IPS-18c (cell line): ENCODE measurements around the gene KRT20.

ENCODE experiments used
- H3K4me3 ChIP-seq: 2 replicates; pipeline ENCODE4 v1.7.0; 2013; ENCODE audit warnings: low read depth, mild to moderate bottlenecking, low read length, moderate library complexity; ENCODE audit not compliant: insufficient read depth
- H3K9me3 ChIP-seq: one replicate; pipeline ENCODE4 v1.6.1; 2013; ENCODE audit warnings: mild to moderate bottlenecking, low read length, moderate library complexity; ENCODE audit not compliant: control insufficient read depth, insufficient read depth

Gene KRT20

DNA sequence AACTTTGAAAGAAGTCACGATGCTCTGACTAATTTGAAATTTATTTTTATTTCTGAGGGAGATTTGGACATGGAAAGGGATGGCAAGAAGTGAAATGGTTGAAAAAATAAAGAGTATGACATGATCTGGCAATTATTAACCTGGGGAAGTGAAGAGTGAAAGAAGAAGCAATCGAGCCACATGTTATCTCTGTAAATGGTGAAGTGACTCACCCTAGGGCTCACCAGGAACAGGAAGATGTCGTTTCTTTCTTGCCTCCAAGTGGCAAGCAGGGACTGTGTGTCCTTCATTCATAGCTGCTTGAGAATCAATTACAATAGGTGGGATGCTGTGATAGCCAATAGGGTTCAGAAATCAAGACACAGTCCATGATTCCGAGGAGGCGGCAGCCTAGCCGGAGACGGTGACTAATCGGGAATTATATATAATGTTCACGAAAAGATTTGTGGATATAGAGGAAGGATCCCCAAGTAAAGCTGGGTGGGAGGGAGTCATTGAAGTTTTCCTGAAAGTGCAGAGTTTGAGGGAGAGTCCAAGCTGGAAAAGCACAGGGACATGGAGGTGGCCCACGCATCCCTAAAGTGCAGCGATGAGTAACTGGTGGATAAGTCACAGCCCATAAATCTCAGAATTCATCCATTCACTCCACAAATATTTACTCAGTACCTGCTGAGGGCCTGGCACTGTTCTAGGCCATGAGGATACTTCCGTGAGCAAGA lies 18.2 kb upstream of the KRT20 start:
- Histone ChIP-seq H3K9me3 (no peaks in the 10 kb centered on the region), H3K4me3 (no peak overlapping the region)

DNA sequence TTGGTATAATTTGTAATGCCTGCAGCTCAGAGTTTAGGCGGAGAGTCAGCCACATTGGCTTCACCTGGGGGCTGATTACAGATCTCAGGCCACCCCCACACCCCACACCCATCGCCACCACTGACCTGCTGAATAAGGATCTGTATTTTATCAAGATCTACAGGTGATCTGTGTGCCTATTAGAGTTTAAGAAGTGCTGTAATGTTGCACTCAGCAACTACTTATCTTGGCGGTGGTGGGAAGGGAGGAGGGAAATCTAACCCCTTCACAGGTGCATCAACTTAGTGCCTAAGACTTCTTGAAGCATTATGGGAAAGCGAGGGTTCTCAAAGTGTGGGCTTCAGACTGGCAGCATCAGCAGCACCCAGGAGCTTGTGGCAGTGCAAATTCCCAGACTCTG lies 17.5 kb upstream of the KRT20 start:
- H3K4me3 ChIP-seq, result no peak overlapping the region
- H3K9me3 ChIP-seq, result no peaks in the 10 kb centered on the region

GRCh38 chr17:40901981-40902474 lies 17.0 kb upstream of the KRT20 start:
- no peaks in the 10 kb centered on the region for H3K9me3 ChIP-seq
- no peak overlapping the region for H3K4me3 ChIP-seq

- Histone ChIP-seq H3K9me3 (no peaks in the 10 kb centered on the region), H3K4me3 (no peak overlapping the region)
Measured at GRCh38 chr17:40900809-40901356, 15.8 kb upstream of the KRT20 start.

- no peak overlapping the region for H3K4me3 ChIP-seq
- no peaks in the 10 kb centered on the region for H3K9me3 ChIP-seq
Measured at GRCh38 chr17:40896916-40897455, 11.9 kb upstream of the KRT20 start.

DNA sequence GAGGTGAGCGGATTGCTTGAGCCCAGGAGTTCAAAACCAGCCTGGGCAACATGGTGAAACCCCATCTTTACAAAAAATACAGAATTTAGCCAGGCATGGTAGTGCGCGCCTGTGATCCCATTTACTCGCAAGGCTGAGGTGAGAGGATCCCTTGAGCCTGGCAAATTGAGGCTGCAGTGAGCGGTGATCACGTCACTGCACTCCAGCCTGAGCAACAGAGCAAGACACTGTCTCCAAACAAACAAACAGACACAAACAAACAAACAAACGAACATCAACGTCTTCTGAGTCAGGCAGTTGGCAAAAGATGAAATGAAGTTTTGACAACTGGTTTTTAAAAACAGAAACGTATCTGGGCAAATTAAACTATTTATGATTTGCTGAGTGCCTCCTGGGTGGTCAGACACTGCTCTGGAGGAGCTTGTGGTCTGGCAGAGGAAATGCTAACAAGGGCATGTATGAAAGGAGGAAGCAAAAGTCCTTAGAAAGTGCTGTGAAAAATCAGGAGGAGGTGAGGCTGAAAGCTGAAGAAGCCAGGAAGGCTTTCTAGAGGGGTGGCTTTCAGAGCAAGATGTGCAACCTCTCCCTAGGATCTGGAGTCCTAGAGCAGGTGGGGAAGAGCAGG lies 10.2 kb upstream of the KRT20 start:
- Histone ChIP-seq H3K4me3 (no peak overlapping the region), H3K9me3 (no peaks in the 10 kb centered on the region)

DNA sequence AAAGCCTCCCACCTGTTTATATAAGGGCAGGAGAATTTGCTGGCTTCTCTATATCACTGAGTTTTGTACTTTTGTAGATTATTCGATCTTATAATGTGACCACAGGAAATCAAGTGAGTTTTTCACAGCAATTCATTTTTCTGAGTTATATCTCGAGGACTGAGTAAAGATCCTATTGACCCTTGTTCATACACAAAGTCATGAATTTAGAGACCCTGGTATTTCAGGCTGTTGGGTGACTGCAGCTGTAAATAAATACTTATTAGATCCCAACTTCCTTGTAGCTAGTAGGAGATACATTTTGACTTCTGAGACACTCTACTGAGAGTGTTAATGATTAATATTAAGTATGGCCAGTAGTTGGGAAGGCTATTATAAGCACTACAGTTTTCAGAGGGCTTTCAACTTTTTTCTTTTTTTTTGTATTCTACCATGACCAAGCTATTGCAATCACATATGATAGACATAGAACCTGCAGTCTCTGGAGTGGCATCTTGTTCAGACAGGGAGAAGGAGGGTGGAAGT lies 3.2 kb upstream of the KRT20 start:
- Histone ChIP-seq H3K4me3 (no peak overlapping the region), H3K9me3 (no peaks in the 10 kb centered on the region)

GRCh38 chr17:40886090-40886489 lies 1.0 kb upstream of the KRT20 start:
- Histone ChIP-seq H3K9me3 (no peaks in the 10 kb centered on the region), H3K4me3 (no peak overlapping the region)

DNA sequence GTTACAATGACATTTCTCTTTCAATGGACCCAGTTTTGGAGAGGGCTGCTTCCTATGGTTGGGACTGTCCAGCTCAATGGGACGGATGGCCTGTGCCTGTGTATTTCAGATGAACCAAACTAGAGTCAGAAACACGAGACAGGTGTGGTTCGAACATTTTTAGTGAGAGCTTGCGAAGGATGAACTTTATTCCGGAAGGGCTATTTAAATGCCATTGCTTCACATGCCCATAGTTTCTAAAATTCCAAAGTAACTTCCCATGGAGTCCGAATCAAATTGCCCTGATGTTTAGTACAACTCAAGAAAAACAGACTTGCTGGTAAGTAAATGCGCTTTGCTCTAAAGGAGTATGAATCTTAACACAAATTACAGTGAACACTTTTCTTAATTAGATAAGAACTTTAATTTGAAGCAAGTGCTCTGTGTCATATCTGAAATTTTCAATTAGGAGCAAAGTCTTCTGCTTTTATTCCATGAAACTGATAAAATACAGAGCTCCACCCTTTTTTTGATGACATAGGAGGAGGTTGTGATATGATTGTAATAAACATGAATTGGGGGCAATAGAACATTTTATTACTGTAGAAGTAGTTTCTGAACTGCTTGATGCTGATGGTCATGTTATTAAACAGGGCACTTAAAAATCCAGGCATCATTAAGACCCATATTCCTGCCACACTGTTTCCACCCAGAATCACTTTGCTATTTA lies 1.3 kb downstream of the KRT20 start:
- Histone ChIP-seq H3K4me3 (no peak overlapping the region), H3K9me3 (no peaks in the 10 kb centered on the region)

GRCh38 chr17:40883031-40883430 lies 2.0 kb downstream of the KRT20 start:
- H3K4me3 ChIP-seq, result no peak overlapping the region

GRCh38 chr17:40879026-40879425 lies 6.0 kb downstream of the KRT20 start:
- H3K9me3 ChIP-seq, result no peaks in the 10 kb centered on the region
- no peak overlapping the region for H3K4me3 ChIP-seq

More at GRCh38 chr17:40883031-40883430, 2.0 kb downstream of the KRT20 start:
- no peaks in the 10 kb centered on the region for H3K9me3 ChIP-seq

GRCh38 chr17:40878044-40878443 lies 7.0 kb downstream of the KRT20 start:
- no peak overlapping the region for H3K4me3 ChIP-seq
- no peaks in the 10 kb centered on the region for H3K9me3 ChIP-seq

- Histone ChIP-seq H3K9me3 (no peaks in the 10 kb centered on the region), H3K4me3 (no peak overlapping the region)
Measured at GRCh38 chr17:40873801-40874200, 11.2 kb downstream of the KRT20 start.

DNA sequence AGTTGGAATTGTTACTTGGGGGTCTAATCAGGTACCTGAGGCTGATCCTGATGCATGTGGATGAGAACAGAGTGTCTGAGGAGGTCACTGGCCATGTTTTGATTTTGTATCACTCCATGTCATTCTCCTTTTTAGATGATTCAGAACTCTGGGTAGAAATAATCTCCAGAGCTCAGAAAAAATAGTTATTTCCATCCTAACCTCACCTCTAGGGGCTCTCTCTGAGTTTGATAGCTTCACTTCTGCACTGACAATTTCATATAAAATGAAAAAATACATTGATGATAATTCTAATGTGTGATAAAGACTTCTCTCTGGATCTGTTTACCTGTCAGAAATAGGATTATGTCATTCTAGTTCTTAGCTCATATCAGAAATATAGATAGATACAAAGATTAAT lies 11.8 kb downstream of the KRT20 start:
- no peaks in the 10 kb centered on the region for H3K9me3 ChIP-seq
- H3K4me3 ChIP-seq, result no peak overlapping the region

DNA sequence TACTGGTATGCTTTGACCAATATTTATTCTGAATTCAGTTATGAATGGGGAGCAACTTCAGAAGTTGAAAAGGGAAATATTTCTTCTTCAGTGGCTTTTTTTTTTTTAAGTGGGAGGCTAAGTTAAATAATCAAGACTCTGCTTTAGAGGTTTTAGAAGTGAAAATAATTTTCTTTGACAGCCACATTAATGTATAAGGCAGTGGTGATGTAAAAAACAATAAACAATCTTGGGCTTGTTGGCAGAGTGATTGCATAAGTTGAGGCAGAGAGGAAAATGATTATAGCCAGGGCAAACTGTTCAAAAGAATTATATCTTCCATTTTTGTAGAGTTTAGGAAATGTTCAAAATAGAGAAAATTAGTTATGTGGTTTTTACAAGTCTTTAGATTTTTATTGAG lies 12.6 kb downstream of the KRT20 start:
- Histone ChIP-seq H3K9me3 (no peaks in the 10 kb centered on the region), H3K4me3 (no peak overlapping the region)

DNA sequence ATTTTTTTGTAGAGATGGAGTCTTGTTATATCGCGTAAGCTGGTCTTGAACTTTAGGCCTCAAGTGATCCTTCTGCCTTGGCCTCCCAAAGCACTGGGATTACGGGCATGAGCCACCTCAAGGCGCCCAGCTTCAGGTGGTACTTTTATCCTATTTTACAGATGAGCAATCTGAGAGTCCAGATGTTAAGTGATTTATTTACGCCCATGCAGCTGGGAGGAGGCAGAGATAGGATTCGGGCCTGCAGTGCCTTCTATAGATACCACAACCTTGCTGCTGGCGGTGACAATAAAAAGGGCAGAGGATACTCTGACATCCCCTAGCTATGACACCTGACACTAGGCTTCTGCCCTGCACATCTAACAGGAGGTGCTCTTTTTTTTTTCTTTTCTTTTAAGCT lies 13.7 kb downstream of the KRT20 start:
- no peak overlapping the region for H3K4me3 ChIP-seq
- no peaks in the 10 kb centered on the region for H3K9me3 ChIP-seq

GRCh38 chr17:40870136-40870535 lies 14.9 kb downstream of the KRT20 start:
- Histone ChIP-seq H3K9me3 (no peaks in the 10 kb centered on the region), H3K4me3 (no peak overlapping the region)
